Effector memory CD4-positive, alpha-beta T cell (primary cell): ENCODE data around the gene TGM3.

Experiments
- DNase-seq, 3 donors: peaks; one replicate each; pipeline ENCODE4 v3.0.0-alpha.2; 2020
- H3K27ac ChIP-seq: 2 replicates; pipeline ENCODE4 v1.7.0; 2013; ENCODE audit warnings: mild to moderate bottlenecking, low read length, moderate library complexity; ENCODE audit not compliant: insufficient read depth, poor library complexity, severe bottlenecking
- H3K27me3 ChIP-seq: replicated peaks from 2 replicates; pipeline ENCODE4 v1.7.0; 2013; ENCODE audit warnings: mild to moderate bottlenecking, low read length; ENCODE audit not compliant: insufficient read depth, control insufficient read depth, poor library complexity, severe bottlenecking
- H3K36me3 ChIP-seq: 2 replicates; pipeline ENCODE4 v1.7.0; 2013; ENCODE audit warnings: mild to moderate bottlenecking, low read length, moderate library complexity; ENCODE audit not compliant: control insufficient read depth, insufficient read depth
- H3K4me1 ChIP-seq: 2 replicates; pipeline ENCODE4 v1.7.0; 2013; ENCODE audit warnings: low read length, mild to moderate bottlenecking; ENCODE audit not compliant: control insufficient read depth, insufficient read depth, poor library complexity, severe bottlenecking
- H3K4me3 ChIP-seq: 2 replicates; pipeline ENCODE4 v1.7.0; 2013; ENCODE audit warnings: low read length, low read depth, mild to moderate bottlenecking; ENCODE audit not compliant: insufficient read depth, poor library complexity, severe bottlenecking
- H3K9me3 ChIP-seq: 2 replicates; pipeline ENCODE4 v1.7.0; 2013; ENCODE audit warnings: mild to moderate bottlenecking, low read length, moderate library complexity; ENCODE audit not compliant: control insufficient read depth

The TGM3 gene

DNA sequence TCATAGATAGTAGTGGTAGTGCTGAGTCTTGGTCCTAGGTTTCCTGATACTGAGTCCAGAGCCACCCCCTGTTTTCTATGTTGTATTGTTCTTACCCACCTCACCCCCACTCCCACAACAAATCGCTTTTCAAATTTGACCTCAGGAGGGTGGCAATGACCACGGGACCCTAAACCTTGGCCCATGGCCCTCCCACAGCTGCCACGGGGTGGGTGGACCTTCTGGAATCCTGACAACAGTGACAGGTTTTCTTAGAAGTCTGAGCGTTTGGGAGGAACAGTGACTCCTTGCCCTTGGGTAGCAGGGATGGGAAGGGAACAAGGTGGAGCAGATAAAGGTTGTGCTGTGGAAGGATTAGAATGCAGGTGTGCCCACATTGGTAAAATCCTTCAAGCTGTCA, 36.9 kb downstream of the TGM3 start:
- DNase-seq, result no peak
- Histone ChIP-seq H3K36me3 (no peaks in the 10 kb centered on the region), H3K27ac (no peak overlapping the region), H3K4me3 (no peak overlapping the region), H3K27me3 (no peaks in the 10 kb centered on the region), H3K9me3 (no peaks in the 10 kb centered on the region), H3K4me1 (no peaks in the 10 kb centered on the region)

DNA sequence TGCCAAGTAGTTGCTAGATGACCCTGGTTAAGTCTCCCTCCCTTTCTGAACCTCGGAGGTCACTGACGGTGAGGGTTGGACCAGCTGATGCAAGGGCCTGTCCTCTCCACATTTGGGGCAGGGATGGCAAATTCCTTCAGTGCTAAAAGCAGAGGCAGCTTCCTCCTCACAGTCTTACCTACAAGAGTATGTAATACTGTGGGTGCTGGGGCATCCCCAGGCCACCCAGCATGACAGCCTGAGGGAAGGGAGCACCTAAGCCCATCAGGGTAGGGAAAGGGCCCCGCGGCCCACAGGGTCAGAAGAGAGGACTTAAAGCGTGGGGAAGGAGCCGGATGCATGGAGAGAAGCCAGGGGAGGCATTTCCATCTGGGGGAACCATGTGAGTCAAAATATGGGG, 38.0 kb downstream of the TGM3 start:
- H3K4me3 ChIP-seq, result no peak overlapping the region
- no peaks in the 10 kb centered on the region for H3K9me3 ChIP-seq
- no peak for DNase-seq
- no peaks in the 10 kb centered on the region for H3K27me3 ChIP-seq
- H3K27ac ChIP-seq, result no peak overlapping the region
- H3K36me3 ChIP-seq, result no peaks in the 10 kb centered on the region
- no peaks in the 10 kb centered on the region for H3K4me1 ChIP-seq

DNA sequence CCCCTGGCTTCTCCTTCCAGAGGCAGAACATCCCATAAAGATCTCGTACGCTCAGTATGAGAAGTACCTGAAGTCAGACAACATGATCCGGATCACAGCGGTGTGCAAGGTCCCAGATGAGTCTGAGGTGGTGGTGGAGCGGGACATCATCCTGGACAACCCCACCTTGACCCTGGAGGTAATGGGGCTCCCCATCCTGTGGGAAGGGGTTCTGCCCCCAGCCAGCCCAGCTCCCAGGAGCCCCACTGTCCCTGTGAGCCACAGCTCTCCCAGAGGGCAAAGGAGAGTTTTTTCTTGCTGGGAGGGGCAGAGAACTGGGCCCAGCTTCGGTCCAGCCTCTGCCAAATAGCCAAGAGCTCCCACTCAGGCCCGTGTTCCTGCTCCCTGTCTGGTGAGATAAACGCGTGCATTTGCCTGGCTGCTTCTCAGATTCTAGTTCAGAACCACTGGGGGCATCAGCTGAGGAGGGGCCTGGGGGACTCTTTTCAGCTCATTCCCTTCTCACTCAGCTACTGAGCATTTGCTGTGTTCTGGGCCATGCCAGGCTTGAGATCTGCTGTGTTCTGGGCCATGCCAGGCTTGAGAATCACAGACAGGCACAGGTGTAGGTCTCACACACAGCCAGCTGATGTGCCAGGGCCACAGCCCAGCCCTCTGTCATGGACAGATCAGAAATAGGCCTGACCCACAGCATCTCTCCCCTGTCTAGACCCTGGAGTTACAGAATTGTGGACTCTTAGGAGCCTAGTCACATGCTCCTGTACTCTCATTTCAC, 39.5 kb downstream of the TGM3 start:
- no peaks in the 10 kb centered on the region for H3K4me1 ChIP-seq

DNA sequence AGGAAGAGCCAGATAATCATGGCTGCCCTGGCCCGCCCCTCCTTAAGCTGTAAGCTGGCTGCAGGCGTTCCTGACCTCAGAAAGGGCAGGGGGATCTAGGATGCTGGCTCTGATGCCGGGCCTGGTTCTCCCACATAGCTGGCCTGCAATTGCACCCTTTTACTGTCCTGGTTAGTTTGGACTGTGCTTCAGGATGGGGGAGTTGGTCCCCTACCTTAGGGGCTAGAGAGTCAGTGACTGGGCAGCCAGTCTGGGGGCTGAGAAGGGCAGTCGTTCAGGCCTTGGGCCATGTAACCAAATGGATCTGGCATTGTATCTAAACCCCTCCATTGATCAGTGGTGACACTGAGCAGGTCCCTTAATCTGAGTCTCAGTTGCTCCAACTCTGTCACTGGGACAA, 40.7 kb downstream of the TGM3 start:
- Histone ChIP-seq H3K27ac (no peak overlapping the region), H3K9me3 (no peaks in the 10 kb centered on the region), H3K4me1 (no peaks in the 10 kb centered on the region), H3K27me3 (no peaks in the 10 kb centered on the region), H3K36me3 (no peaks in the 10 kb centered on the region), H3K4me3 (no peak overlapping the region)
- DNase-seq, result no peak

More for the DNA sequence above, 39.5 kb downstream of the TGM3 start:
- no peak overlapping the region for H3K27ac ChIP-seq
- no peaks in the 10 kb centered on the region for H3K36me3 ChIP-seq
- no peak overlapping the region for H3K4me3 ChIP-seq
- no peak for DNase-seq
- no peaks in the 10 kb centered on the region for H3K9me3 ChIP-seq
- H3K27me3 ChIP-seq, result no peaks in the 10 kb centered on the region

DNA sequence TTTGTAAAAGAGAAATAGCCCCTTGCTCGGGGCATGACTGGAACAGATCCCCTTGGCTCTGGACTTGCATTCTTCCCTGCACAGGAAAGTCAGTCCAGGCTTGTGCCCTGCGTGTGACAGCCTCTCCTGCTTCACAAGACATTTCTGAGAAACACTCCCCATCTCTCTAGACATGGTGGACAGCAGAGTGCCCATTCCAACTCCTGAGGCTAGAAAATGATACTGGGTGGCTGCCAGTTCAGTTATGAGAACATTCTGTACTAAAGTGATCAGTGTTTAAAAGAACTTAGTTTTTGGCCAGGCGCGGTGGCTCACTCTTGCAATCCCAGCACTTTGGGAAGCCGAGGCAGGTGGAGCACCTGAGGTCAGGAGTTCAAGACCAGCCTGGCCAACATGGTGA, 41.3 kb downstream of the TGM3 start:
- H3K4me1 ChIP-seq, result no peaks in the 10 kb centered on the region
- H3K27ac ChIP-seq, result no peak overlapping the region
- H3K36me3 ChIP-seq, result no peaks in the 10 kb centered on the region
- DNase-seq, result no peak
- no peaks in the 10 kb centered on the region for H3K9me3 ChIP-seq
- H3K4me3 ChIP-seq, result no peak overlapping the region
- H3K27me3 ChIP-seq, result no peaks in the 10 kb centered on the region

DNA sequence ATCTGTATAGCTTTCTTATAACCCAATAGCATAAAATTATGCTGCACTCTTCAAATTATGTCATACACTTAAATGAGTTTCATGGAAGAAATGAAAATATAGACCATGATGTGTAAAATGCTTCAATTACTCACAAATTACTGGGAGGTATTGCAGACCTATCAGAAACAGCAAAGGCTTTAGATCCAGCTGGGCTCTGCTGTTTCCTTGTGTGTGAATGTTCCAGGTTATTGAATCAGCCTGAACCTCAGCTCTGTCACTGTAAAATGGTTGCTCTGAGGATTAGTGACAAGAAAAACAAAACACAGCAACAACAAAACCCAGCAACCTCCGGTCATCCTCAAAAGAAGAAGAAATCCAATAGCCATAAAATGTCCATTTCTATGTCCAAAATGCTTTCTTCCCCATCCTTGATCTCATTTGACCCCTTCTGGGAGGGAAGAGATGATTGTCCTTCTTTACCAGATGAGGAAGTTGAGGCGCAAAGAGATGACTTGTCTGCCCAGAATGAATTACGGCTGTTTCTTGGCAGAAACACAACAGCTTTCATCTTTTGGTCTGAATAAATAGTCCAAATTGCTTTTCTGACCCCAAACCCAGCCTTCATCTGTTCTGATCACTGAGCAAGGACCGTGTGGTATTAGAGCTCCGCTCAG, 42.7 kb downstream of the TGM3 start:
- Histone ChIP-seq H3K36me3 (no peaks in the 10 kb centered on the region), H3K4me3 (no peak overlapping the region)

DNA sequence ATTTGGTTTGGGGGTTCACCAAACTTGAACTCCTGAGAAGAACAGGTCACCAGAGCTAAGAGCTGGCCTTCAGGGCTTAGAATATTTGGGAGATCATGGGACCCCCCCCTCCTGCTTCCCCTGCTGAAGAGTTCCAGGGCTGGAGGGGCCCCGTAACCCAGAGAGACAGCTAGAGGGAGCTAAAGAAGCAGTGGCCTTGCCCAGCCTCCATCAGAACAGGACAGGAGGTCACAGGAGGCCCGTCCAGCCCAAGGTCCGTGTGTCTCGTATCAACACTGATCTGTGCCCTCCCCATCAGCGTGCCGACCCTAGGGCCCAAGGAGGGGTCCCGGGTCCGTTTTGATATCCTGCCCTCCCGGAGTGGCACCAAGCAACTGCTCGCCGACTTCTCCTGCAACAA, 44.3 kb downstream of the TGM3 start:
- Histone ChIP-seq H3K4me1 (no peaks in the 10 kb centered on the region), H3K27me3 (no peaks in the 10 kb centered on the region), H3K4me3 (no peak overlapping the region), H3K36me3 (no peaks in the 10 kb centered on the region), H3K27ac (no peak overlapping the region), H3K9me3 (no peaks in the 10 kb centered on the region)
- no peak for DNase-seq

More for the DNA sequence above, 42.7 kb downstream of the TGM3 start:
- no peaks in the 10 kb centered on the region for H3K9me3 ChIP-seq
- DNase-seq, result no peak
- H3K4me1 ChIP-seq, result no peaks in the 10 kb centered on the region
- no peak overlapping the region for H3K27ac ChIP-seq
- no peaks in the 10 kb centered on the region for H3K27me3 ChIP-seq

DNA sequence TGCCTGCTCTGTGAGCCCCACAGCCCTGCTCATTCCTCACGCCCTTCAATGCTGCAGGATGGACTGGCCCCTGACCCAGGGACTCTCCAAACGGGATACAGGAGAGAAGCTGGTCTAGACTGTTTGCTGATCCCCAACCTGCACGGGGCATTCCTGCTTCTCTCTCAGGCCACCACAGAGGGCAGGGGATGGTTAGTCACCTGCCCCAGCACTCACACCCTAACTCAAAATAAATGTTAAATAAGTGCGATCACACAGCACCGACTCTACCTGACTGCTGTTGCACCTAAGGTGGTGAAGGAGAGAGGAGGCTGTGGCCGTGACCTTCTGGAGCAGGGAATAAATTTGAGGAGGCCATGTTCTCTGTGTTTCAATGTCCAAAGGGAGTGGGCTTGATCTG, 45.0 kb downstream of the TGM3 start:
- DNase-seq, result no peak
- no peaks in the 10 kb centered on the region for H3K9me3 ChIP-seq
- no peaks in the 10 kb centered on the region for H3K27me3 ChIP-seq
- H3K27ac ChIP-seq, result no peak overlapping the region
- H3K36me3 ChIP-seq, result no peaks in the 10 kb centered on the region
- H3K4me1 ChIP-seq, result no peaks in the 10 kb centered on the region
- H3K4me3 ChIP-seq, result no peak overlapping the region

DNA sequence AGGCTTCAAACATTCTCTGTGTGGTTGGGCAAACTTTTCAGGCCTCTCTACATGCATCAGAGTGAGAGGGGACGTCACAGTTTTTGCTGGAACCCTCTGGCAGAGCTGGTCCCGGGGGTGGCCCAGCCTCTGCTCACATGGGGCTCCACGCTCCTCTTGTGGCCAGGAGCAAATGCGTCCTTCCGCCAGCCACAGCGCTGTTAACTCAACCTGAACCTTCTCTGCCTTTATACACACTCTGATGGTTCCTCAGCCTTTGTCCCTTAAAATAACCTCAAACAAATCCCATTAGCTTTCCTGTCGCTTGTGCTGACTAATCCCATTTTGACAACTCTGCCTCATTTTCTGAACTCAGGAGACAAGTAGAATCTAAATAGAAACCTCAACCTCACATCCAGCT, 45.5 kb downstream of the TGM3 start:
- Histone ChIP-seq H3K27me3 (no peaks in the 10 kb centered on the region), H3K4me3 (no peak overlapping the region), H3K9me3 (no peaks in the 10 kb centered on the region), H3K36me3 (no peaks in the 10 kb centered on the region), H3K27ac (no peak overlapping the region), H3K4me1 (no peaks in the 10 kb centered on the region)
- DNase-seq, result no peak

DNA sequence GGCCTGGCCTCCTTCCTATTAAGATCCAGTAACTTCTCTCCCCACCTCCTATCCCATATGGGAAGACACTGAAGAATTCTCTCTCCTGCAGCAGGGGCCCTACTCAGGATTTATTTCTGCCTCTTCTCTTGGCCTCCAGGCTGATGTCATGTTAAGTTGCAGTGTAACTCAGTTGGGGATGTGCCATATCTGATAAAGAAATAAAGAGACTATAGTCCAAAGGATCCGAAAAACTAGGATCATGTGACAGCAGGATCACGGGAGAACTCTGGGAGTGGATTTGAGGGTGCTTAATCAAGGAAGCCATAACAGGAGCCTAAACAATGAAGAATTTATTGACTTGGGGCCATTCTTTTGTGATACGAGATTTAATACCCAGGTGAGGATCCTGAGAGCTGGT, 46.4 kb downstream of the TGM3 start:
- no peak for DNase-seq
- no peak overlapping the region for H3K27ac ChIP-seq
- no peaks in the 10 kb centered on the region for H3K36me3 ChIP-seq
- H3K4me1 ChIP-seq, result no peaks in the 10 kb centered on the region
- H3K9me3 ChIP-seq, result no peaks in the 10 kb centered on the region
- H3K4me3 ChIP-seq, result no peak overlapping the region
- H3K27me3 ChIP-seq, result no peaks in the 10 kb centered on the region
